ENCODE measurements around the gene MS4A4A. TPM values are rescaled to one million over a fixed set of nuclear protein-coding genes. Genes with fewer than 3 reads are reported as not detected.

Gene MS4A4A
- not detected for total RNA-seq

GRCh38 chr11:60280412-60280811 is at the start of gene MS4A4A:
TSS of gene MS4A4A (plus strand) at chr11:60280666. CDS start at chr11:60280676, 10 bp downstream.

GRCh38 chr11:60242740-60243239 is 37.7 kb upstream of the MS4A4A start, which contains the start of gene MS4A4E:
TSS of gene MS4A4E (minus strand) at chr11:60243137. CDS start at chr11:60230055, 13,082 bp downstream.

GRCh38 chr11:60326955-60327354 is 46.5 kb downstream of the MS4A4A start, which contains the start of gene MS4A6E:
TSS of gene MS4A6E (plus strand) at chr11:60327255. CDS start at chr11:60334896, 7,641 bp downstream.

Other genes with a start within 250 kb of the MS4A4A start
- gene OOSP2, start 240.3 kb upstream of the MS4A4A start, total RNA-seq: not detected
- gene MS4A3, start 224.0 kb upstream of the MS4A4A start, total RNA-seq: not detected
- not detected for gene MS4A2, start 192.0 kb upstream of the MS4A4A start, total RNA-seq
- gene MS4A6A, start 97.6 kb upstream of the MS4A4A start, total RNA-seq: 1.6 TPM
- not detected for gene MS4A4E, start 37.5 kb upstream of the MS4A4A start, total RNA-seq
- not detected for gene MS4A6E, start 46.6 kb downstream of the MS4A4A start, total RNA-seq
- 1.9 TPM for gene MS4A7, start 97.9 kb downstream of the MS4A4A start, total RNA-seq
- gene MS4A14, start 115.8 kb downstream of the MS4A4A start, total RNA-seq: not detected
- not detected for gene MS4A5, start 148.9 kb downstream of the MS4A4A start, total RNA-seq
- gene MS4A1, start 175.2 kb downstream of the MS4A4A start, total RNA-seq: not detected
- not detected for gene MS4A12, start 212.1 kb downstream of the MS4A4A start, total RNA-seq
- gene MS4A13, start 234.7 kb downstream of the MS4A4A start, total RNA-seq: not detected

All from parietal lobe (tissue), 1 donor.